Measurements from ENCODE around the gene TXNDC15.
"Not testable (repeated sequence)": the region's sequence is repeated elsewhere in the genome, so short reads cannot be mapped to it uniquely, and the experiment has no call there.

TXNDC15 gene

DNA sequence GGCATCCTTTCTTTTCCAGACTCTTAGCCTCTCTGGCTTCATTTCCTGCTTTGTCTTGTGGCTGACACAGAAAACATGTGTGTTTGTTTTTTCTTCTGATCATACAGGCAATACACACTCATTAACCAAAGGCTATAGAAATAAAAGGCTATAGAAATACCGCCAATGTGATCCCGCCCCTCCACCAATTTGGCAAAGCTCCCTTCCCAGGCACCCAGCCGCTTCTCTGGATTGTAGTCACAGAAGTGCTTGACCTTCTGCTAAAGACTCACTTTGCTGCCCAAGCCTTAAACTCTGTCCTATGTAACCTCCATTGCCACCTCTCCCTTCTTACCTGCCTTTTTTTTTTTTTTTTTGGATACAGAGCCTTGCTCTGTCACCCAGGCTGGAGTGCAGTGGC lies 5.3 kb downstream of the TXNDC15 start:
- TF ChIP-seq, protein P1, sequence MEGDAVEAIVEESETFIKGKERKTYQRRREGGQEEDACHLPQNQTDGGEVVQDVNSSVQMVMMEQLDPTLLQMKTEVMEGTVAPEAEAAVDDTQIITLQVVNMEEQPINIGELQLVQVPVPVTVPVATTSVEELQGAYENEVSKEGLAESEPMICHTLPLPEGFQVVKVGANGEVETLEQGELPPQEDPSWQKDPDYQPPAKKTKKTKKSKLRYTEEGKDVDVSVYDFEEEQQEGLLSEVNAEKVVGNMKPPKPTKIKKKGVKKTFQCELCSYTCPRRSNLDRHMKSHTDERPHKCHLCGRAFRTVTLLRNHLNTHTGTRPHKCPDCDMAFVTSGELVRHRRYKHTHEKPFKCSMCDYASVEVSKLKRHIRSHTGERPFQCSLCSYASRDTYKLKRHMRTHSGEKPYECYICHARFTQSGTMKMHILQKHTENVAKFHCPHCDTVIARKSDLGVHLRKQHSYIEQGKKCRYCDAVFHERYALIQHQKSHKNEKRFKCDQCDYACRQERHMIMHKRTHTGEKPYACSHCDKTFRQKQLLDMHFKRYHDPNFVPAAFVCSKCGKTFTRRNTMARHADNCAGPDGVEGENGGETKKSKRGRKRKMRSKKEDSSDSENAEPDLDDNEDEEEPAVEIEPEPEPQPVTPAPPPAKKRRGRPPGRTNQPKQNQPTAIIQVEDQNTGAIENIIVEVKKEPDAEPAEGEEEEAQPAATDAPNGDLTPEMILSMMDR (IDR thresholded peaks at IDR 0.05; ENCODE audit: low read depth, low read length), result no peak
- no peak overlapping the region for H3K4me3 ChIP-seq (ENCODE audit: low read depth, low read length)
- in situ Hi-C loops (cut with HindIII; ENCODE audit: low sequenced_read_pairs), result no loop called here
- no peak for DNase-seq (ENCODE audit: low read depth, low spot score)

DNA sequence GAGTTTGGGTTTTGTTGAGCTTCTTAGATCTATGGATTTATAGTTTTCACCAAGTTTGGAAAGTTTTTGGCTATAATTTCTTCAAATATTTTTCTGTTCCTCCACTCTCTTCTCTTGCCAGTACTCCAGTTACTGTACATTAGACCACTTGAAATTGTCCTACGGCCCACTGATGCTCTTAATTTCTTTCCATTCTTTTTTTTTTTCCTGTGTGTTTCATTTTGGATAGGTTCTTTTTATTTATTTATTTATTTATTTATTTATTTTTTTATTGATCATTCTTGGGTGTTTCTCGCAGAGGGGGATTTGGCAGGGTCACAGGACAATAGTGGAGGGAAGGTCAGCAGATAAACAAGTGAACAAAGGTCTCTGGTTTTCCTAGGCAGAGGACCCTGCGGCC lies 6.8 kb downstream of the TXNDC15 start:
- not testable (repeated sequence) for DNase-seq (ENCODE audit: low read depth, low spot score)

DNA sequence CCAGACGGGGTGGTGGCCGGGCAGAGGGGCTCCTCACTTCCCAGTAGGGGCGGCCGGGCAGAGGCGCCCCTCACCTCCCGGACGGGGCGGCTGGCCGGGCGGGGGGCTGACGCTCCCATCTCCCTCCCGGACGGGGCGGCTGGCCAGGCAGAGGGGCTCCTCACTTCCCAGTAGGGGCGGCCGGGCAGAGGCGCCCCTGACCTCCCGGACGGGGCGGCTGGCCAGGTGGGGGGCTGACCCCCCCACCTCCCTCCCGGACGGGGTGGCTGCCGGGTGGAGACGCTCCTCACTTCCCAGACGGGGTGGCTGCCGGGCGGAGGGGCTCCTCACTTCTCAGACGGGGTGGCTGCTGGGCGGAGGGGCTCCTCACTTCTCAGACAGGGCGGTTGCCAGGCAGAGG lies 7.5 kb downstream of the TXNDC15 start:
- H3K4me3 ChIP-seq (ENCODE audit: low read depth, low read length); in situ Hi-C loops (cut with HindIII; ENCODE audit: low sequenced_read_pairs); DNase-seq (ENCODE audit: low read depth, low spot score): not testable (repeated sequence)

More for the DNA sequence above, 6.8 kb downstream of the TXNDC15 start:
- in situ Hi-C loops (cut with HindIII; ENCODE audit: low sequenced_read_pairs); H3K4me3 ChIP-seq (ENCODE audit: low read depth, low read length): not testable (repeated sequence)

DNA sequence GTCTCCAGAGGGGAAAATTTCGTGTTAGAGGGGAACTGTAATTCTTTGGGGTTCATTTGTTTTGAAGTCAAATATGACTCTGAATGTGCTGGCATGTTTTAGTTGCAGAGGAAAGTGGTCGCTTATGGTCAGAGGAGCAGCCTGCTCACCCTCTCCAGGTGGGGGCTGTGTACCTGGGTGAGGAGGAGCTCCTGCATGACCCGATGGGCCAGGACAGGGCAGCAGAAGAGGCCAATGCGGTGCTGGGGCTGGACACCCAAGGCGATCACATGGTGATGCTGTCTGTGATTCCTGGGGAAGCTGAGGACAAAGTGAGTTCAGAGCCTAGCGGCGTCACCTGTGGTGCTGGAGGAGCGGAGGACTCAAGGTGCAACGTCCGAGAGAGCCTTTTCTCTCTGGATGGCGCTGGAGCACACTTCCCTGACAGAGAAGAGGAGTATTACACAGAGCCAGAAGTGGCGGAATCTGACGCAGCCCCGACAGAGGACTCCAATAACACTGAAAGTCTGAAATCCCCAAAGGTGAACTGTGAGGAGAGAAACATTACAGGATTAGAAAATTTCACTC lies 13.5 kb downstream of the TXNDC15 start:
- in situ Hi-C loops (cut with HindIII; ENCODE audit: low sequenced_read_pairs), result no loop called here
- DNase-seq (ENCODE audit: low read depth, low spot score), result no peak
- no peak overlapping the region for H3K4me3 ChIP-seq (ENCODE audit: low read depth, low read length)
- TF ChIP-seq, protein P1 (IDR thresholded peaks at IDR 0.05; ENCODE audit: low read depth, low read length), result no peak

DNA sequence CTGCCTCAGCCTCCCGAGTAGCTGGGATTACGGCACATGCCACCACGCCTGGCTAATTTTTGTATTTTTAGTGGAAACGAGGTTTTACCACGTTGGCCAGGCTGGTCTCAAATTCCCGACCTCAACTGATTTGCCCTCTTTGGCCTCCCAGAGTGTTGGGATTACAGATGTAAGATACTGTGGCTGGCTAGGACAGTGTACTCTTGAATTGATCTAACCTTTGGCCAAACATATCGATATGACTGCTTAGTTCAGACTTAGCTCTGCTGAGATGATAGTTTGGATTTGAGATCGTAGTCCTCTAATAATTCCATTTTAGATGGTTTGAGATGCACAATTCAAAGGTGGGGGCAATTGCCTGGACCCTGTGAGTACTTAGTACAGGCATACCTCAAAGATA lies 15.2 kb downstream of the TXNDC15 start:
- TF ChIP-seq, protein P1 (IDR thresholded peaks at IDR 0.05; ENCODE audit: low read depth, low read length), result no peak
- no peak overlapping the region for H3K4me3 ChIP-seq (ENCODE audit: low read depth, low read length)
- DNase-seq (ENCODE audit: low read depth, low spot score), result no peak
- in situ Hi-C loops (cut with HindIII; ENCODE audit: low sequenced_read_pairs), result no loop called here

DNA sequence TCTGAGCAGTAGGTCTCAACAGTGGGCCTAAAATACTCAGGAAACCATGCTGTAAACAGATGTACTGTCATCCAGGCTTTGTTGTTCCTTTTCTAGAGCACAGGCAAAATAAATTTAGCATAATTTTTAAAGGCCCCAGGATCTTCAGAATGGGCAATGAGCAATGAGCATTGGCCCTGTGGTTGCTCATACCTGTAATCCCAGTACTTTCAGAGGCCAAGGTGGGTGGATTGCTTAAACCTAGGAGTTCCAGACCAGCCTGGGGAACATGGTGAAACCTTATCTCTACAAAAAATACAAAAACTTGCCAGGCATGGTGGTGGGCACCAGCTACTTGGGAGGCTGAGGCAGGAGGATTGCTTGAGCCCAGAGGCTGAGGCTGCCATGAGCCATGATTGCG lies 17.3 kb downstream of the TXNDC15 start:
- TF ChIP-seq, protein P1 (IDR thresholded peaks at IDR 0.05; ENCODE audit: low read depth, low read length), result no peak
- in situ Hi-C loops (cut with HindIII; ENCODE audit: low sequenced_read_pairs), result no loop called here
- no peak overlapping the region for H3K4me3 ChIP-seq (ENCODE audit: low read depth, low read length)
- DNase-seq (ENCODE audit: low read depth, low spot score), result no peak

DNA sequence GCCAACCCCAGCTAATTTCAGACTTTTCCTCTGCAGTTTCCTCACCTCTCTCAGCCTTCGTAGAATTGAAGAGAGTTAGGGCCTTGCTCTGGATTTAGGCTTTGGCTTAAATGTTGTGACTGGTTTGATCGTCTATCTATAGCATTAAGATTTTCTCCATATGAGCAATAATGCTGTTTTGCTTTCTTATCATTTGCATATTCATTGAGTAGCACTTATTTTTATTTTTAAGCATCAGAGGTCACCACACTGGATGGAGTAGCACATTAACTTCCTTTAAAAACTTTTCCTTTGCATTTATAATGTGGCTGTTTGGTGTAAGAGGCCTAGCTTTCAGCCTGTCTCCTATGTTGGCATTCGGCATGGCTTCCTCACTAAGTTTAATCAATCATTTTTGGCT lies 18.1 kb downstream of the TXNDC15 start:
- in situ Hi-C loops (cut with HindIII; ENCODE audit: low sequenced_read_pairs), result no loop called here
- no peak for DNase-seq (ENCODE audit: low read depth, low spot score)
- H3K4me3 ChIP-seq (ENCODE audit: low read depth, low read length), result no peak overlapping the region
- TF ChIP-seq, protein P1 (IDR thresholded peaks at IDR 0.05; ENCODE audit: low read depth, low read length), result no peak

DNA sequence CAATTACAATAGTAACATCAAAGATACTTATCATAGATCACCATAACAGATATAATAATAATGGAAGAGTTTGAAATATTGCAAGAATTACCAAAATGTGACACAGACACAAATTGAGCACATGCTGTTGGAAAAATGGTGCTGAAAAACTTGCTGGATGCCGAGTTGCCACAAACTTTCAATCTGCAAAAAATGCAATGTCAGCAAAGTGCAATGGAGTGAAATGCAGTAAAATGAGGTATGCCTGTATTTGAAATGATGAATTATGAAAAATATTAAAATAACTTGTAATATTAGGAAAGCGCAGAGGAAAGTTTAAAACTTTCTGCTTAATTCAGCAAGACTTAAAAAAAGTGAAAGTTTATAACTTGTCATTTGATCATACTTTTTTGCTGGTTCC lies 18.8 kb downstream of the TXNDC15 start:
- H3K4me3 ChIP-seq (ENCODE audit: low read depth, low read length), result no peak overlapping the region
- DNase-seq (ENCODE audit: low read depth, low spot score), result no peak
- in situ Hi-C loops (cut with HindIII; ENCODE audit: low sequenced_read_pairs), result no loop called here
- TF ChIP-seq, protein P1 (IDR thresholded peaks at IDR 0.05; ENCODE audit: low read depth, low read length), result no peak
